H4 (cell line): ENCODE data around the gene NKX6-2. TPM values are rescaled to one million over a fixed set of nuclear protein-coding genes. Genes with fewer than 3 reads are reported as not detected.

Experiments
- DNase-seq: peaks from one replicate; pipeline ENCODE4 v3.0.0-alpha.2; 2015; ENCODE audit warnings: low spot score
- total RNA-seq: library from RNA; depleted of rRNA; stranded (reverse); fragments of >200 nt; shearing (Covaris generic); gene quantifications from 2 replicates; pipeline ENCODE4 v1.2.3, GENCODE V29; 2014; rRNA removed

Gene NKX6-2
- total RNA-seq, 1 experiment from 2014 or later: not detected

DNA sequence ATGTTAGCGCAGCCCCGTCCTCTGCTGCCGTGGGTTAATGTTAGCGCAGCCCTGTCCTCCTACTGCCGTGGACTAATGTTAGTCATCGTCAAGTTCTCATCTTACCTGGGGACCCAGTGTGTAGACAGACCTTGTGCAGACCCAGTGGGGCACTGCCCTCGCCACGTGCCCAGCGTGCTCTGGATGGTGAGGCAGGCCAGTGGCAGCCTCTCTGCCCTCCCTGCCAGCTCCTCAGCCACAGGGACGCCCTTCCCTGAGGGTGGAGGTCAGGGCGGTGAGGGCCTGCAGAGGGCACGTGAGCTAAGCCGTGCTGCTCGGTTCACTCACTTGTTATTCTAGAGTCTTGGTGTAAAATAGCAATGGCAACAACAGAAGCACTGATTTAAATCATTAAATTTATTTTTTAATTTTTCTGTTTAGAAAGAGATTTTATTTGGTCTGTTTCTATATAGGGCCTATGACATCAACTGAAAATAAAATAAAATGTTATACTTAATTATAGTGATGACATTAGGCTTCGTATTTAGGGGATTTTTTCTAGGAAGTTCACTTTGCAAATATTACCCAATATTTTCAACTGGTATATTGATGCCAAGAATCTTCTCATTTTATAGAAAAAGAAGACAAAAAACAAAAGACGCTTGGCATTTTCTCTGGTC is 48.4 kb downstream of the NKX6-2 start:
- DNase-seq: no peak

DNA sequence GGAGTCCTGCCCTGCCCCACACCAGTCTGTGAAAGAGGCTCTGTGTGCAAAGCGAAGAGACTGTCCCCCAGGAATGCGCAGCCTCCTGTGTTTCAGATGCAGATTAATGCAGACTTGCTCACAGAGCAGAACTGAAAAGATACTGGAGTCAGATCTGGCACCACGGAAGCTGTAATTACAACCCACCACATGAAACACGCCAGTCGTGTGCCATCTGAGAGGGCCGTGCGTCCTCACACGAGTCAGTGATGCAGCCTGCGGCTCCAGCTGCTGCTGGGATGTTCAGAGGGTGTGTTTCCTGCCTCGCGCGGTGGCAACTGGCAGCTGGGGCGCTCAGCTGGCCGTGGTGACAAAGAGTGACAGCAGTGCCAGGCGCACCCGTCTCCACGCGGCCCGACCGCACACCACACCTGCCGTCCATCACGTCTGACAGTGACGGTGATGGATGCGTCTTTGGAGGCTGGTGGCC is 50.0 kb downstream of the NKX6-2 start:
- no peak for DNase-seq

DNA sequence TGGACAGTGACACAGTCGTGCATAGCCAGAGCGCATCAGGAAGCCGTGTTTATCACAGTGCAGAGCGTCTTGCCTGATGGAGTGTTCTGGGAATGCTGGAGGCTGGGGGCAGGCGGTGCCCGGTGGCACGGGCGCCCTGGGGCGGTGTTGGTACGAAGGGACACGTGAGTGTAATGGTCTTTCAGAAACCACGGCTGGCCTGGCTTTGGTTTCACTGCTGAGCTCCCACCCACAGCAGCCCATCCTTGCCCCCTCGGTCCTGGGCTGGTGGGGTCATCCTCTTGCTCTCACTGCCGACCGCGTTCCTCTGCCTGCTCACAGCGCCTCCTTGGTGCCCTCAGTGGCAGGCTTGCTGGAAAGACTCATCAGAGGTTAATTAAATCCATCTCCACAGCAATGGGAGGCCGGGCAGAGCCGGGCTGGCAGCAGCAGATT is 50.6 kb downstream of the NKX6-2 start:
- DNase-seq: no peak

DNA sequence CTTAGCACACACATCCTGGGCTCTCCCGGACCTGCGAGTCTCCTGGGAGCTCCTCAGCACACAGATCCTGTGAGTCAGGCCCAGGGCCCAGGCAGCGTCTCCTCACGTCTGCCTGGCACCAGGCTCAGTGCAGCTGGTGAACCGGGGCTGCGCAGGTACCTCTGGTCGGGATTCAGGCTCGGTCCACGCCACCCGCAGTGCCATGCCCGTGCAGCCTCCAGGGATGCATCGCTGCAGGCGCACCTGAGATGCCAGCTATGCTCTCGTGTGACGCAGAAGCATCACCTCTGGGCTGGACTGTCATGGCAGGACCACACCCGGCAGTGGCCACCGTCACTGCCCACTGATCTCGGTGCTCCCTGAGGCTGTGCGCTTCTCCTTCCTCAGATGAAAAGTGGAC is 52.0 kb downstream of the NKX6-2 start:
- no peak for DNase-seq

Other genes with a start within 250 kb of the NKX6-2 start
- 15.8 and 21.0 TPM in 2 replicates for gene INPP5A, start 248.4 kb downstream of the NKX6-2 start, total RNA-seq
- 1.0 and 4.8 TPM in 2 replicates for gene CFAP46, start 156.4 kb upstream of the NKX6-2 start, total RNA-seq